HepG2 (cell line): ENCODE data around the gene ILDR2. TPM values are rescaled to one million over a fixed set of nuclear protein-coding genes. Genes with fewer than 3 reads are reported as not detected.

Experiments used
- ATAC-seq: fragments of 200-7000 bp; cut with Tn5 transposase; 3 replicates; pipeline ENCODE4 v1.9.1; 2020; ENCODE audit warnings: mild to moderate bottlenecking, moderate library complexity
- BruUV-seq: library from RNA; stranded (reverse); fragments of 400-500 nt; replicated peaks from 2 replicates; lab custom pipeline; 2021; lab: Mats Ljungman, UMichigan
- CTCF ChIA-PET: fragments of 300-600 bp; formaldehyde crosslinking; extraction: SDS; loops from one replicate; lab custom pipeline; 2021; ENCODE audit warnings: low total read pairs, inconsistent platforms, low intra/inter-chr PET ratio; lab: Yijun Ruan, JAX
- POLR2A ChIA-PET: fragments of 350-600 bp; sonication (Branson Sonifier 250); formaldehyde crosslinking; loops from one replicate; lab custom pipeline; 2020; ENCODE audit warnings: antibody characterized with exemption, inconsistent platforms; lab: Yijun Ruan, JAX
- DNase-seq: peaks from one replicate; pipeline ENCODE4 v3.0.0-alpha.2; 2015; ENCODE audit warnings: low spot score
- FAIRE-seq: peaks from 3 replicates; lab custom pipeline; 2011; peaks lifted over from hg19 to GRCh38; lab: Jason Lieb, UNC
- H2AFZ ChIP-seq: one replicate; pipeline ENCODE4 v1.6.1; 2011; ENCODE audit warnings: low read length, inconsistent platforms
- H3K27ac ChIP-seq: fragments of 300-600 bp; 3 replicates; pipeline ENCODE4 v1.8.0; 2011; ENCODE audit warnings: mixed run types, mild to moderate bottlenecking, mixed read lengths, low read length, inconsistent platforms; ENCODE audit not compliant: insufficient read depth; ENCODE audit errors: extremely low read length
- H3K27me3 ChIP-seq, 2 experiments: fragments of 200-600 bp in 1 of 2; 2 replicates in 1 of 2; 3 replicates in 1 of 2; pipeline versions ENCODE4 v1.6.0 to v1.8.0; 2011; ENCODE audit warnings: low read length in 2 of 2, mild to moderate bottlenecking in 2 of 2, moderate library complexity in 2 of 2, inconsistent platforms in 1 of 2; ENCODE audit not compliant: insufficient read depth in 2 of 2, control insufficient read depth in 1 of 2
- H3K36me3 ChIP-seq, 2 experiments: fragments of 200-600 bp in 1 of 2; replicated peaks in 1 of 2; 2 replicates in 1 of 2; 3 replicates in 1 of 2; pipeline versions ENCODE4 v1.5.1 to v1.8.0; 2011; ENCODE audit warnings: low read length in 2 of 2, inconsistent platforms in 1 of 2; ENCODE audit not compliant: insufficient read depth in 2 of 2, control insufficient read depth in 1 of 2
- H3K4me1 ChIP-seq: 2 replicates; pipeline ENCODE4 v1.5.1; 2012; ENCODE audit warnings: low read length, inconsistent platforms; ENCODE audit not compliant: insufficient read depth
- H3K4me2 ChIP-seq: 2 replicates; pipeline ENCODE4 v1.6.0; 2011; ENCODE audit warnings: low read depth, low read length, inconsistent platforms
- H3K4me3 ChIP-seq, 3 experiments: fragments of 200-600 bp in 1 of 3; sonication (generic), shearing (Covaris generic) in 1 of 3; replicated peaks in 1 of 3; 2 replicates each; pipeline ENCODE4 v1.5.1; 2011 to 2016; ENCODE audit warnings: low read length in 3 of 3, inconsistent platforms in 2 of 3, low read depth in 2 of 3, mild to moderate bottlenecking in 2 of 3, control low read depth in 1 of 3, mixed read lengths in 1 of 3; ENCODE audit not compliant: insufficient read depth in 1 of 3
- H3K79me2 ChIP-seq: one replicate; pipeline ENCODE4 v1.6.1; 2011; ENCODE audit warnings: low read length, inconsistent platforms; ENCODE audit not compliant: insufficient read depth
- H3K9ac ChIP-seq: 2 replicates; pipeline ENCODE4 v1.6.0; 2011; ENCODE audit warnings: mild to moderate bottlenecking, low read depth, low read length, inconsistent platforms; ENCODE audit not compliant: insufficient read depth
- H3K9me3 ChIP-seq: 2 replicates; pipeline ENCODE4 v1.5.1; 2012; ENCODE audit warnings: mild to moderate bottlenecking, low read length
- H4K20me1 ChIP-seq: 2 replicates; pipeline ENCODE4 v1.6.0; 2011; ENCODE audit warnings: inconsistent platforms, mild to moderate bottlenecking, low read length, moderate library complexity; ENCODE audit not compliant: insufficient read depth
- AHR ChIP-seq: IDR thresholded peaks from 2 replicates; pipeline ENCODE4 v1.6.1; 2018; ENCODE audit warnings: missing genetic modification reagents, missing compliant biosample characterization
- ARNTL ChIP-seq: sonication (generic); formaldehyde crosslinking; IDR thresholded peaks from 2 replicates; pipeline ENCODE4 v1.4.0; 2020; ENCODE audit warnings: mild to moderate bottlenecking, missing genetic modification reagents
- GLI4 ChIP-seq: sonication (generic); formaldehyde crosslinking; IDR thresholded peaks from 2 replicates; pipeline ENCODE4 v1.5.1; 2020; ENCODE audit warnings: missing genetic modification reagents, mild to moderate bottlenecking, moderate library complexity, borderline replicate concordance
- KDM3A ChIP-seq: IDR thresholded peaks from 2 replicates; pipeline ENCODE4 v1.6.1; 2018; ENCODE audit warnings: low read depth, missing compliant biosample characterization
- ZBTB38 ChIP-seq: sonication (generic); formaldehyde crosslinking; IDR thresholded peaks from 2 replicates; pipeline ENCODE4 v1.5.1; 2020; ENCODE audit warnings: mild to moderate bottlenecking, missing genetic modification reagents
- WGBS: methylation state at CpG from one replicate; pipeline ENCODE4 v1.1.6; 2017; ENCODE audit warnings: low lambda C conversion rate; 5-methylcytosine and 5-hydroxymethylcytosine counted together
- in situ Hi-C: cut with HindIII; loops from 2 replicates; pipeline ENCODE4 v1.10.0; 2017; ENCODE audit warnings: low pct_unique_long_range_greater_than_20kb; ENCODE audit not compliant: extremely low pct_ligation_motif_present
- intact Hi-C: fragments of 100-400 bp; cut with micrococcal nuclease; formaldehyde crosslinking; loops from one replicate; pipeline ENCODE4 v1.10.0; 2022; ENCODE audit not compliant: unreplicated experiment
- polyA plus RNA-seq, 8 experiments: library from polyadenylated mRNA; depleted of rRNA in 3 of 8; stranded (reverse) in 7 of 8; unstranded in 1 of 8; fragments of >200 nt; fragmentation: Illumina TruSeq in 4 of 8; extraction: Trizol in 4 of 8; gene quantifications; 2 replicates each; pipeline versions ENCODE4 v1.2.1 to v1.2.3, GENCODE V29; 2011 to 2016; ENCODE audit warnings: low read depth in 4 of 8, missing spikeins in 1 of 8, mixed read lengths in 1 of 8; ENCODE audit not compliant: insufficient read depth in 1 of 8
- total RNA-seq, 5 experiments: library from RNA; depleted of rRNA; stranded (reverse); fragments of >200 nt; fragmentation: Illumina TruSeq; extraction: Trizol; gene quantifications; 2 replicates each; pipeline ENCODE4 v1.2.3, GENCODE V29; 2016; ENCODE audit warnings: low read depth in 1 of 5

Gene ILDR2
- total and polyA plus RNA-seq, 2 of the 13 experiments (the other 11 are each of a cell fraction or from before 2014, with no cell fraction given) = 0.04 TPM; not detected in 1

GRCh38 chr1:166933633-166934032 is 41.7 kb downstream of the ILDR2 start:
- no peaks in the 10 kb centered on the region for H3K9me3 ChIP-seq
- no peak overlapping the region for H3K9ac ChIP-seq
- in situ Hi-C loops = no loop called here
- no peak for ATAC-seq
- ChIA-PET CTCF (no interaction called here), POLR2A (no interaction called here)
- no peak for FAIRE-seq
- no peaks in the 10 kb centered on the region for H3K36me3 ChIP-seq
- no TSS peak for BruUV-seq
- intact Hi-C loops = no loop called here
- no peak for DNase-seq
- no peak overlapping the region for H3K4me2 ChIP-seq
- H3K4me1 ChIP-seq = no peaks in the 10 kb centered on the region
- H2AFZ ChIP-seq = no peak overlapping the region
- TF ChIP-seq ZBTB38 (CRISPR knock-in tag) (no peak), KDM3A (CRISPR knock-in tag) (no peak), GLI4 (CRISPR knock-in tag) (no peak), AHR (CRISPR knock-in tag) (no peak)
- 0% methylated on average over 1 of the region's 1 CpG for WGBS
- no peak overlapping the region for H3K27ac ChIP-seq
- H3K79me2 ChIP-seq = no peaks in the 10 kb centered on the region
- no peak overlapping the region for H3K4me3 ChIP-seq
- peaks cover 2 to 14% of the 10 kb centered on the region in 2 experiments; a peak in 3 of 5 replicates for H3K27me3 ChIP-seq
- H4K20me1 ChIP-seq = no peaks in the 10 kb centered on the region

GRCh38 chr1:166933140-166933539 is 42.2 kb downstream of the ILDR2 start:
- no peak for TF ChIP-seq ARNTL (CRISPR knock-in tag)
- Histone ChIP-seq H3K36me3 (no peaks in the 10 kb centered on the region), H3K9ac (no peak overlapping the region), H3K79me2 (no peaks in the 10 kb centered on the region), H3K4me2 (no peak overlapping the region), H3K4me3 (no peak overlapping the region), H3K27me3 (peaks cover 2 to 14% of the 10 kb centered on the region in 2 experiments; a peak in 3 of 5 replicates), H3K9me3 (no peaks in the 10 kb centered on the region), H3K27ac (no peak overlapping the region), H2AFZ (no peak overlapping the region), H3K4me1 (no peaks in the 10 kb centered on the region), H4K20me1 (no peaks in the 10 kb centered on the region)
- DNase-seq = no peak
- CTCF ChIA-PET = no interaction called here
- no peak for FAIRE-seq
- in situ Hi-C loops = no loop called here
- POLR2A ChIA-PET = no interaction called here
- BruUV-seq = no TSS peak
- no peak for ATAC-seq
- intact Hi-C loops = no loop called here
